ENCODE data around the gene CAPN3. TPM values are rescaled to one million over a fixed set of nuclear protein-coding genes. Genes with fewer than 3 reads are reported as not detected.
"Not testable (repeated sequence)": the region's sequence is repeated elsewhere in the genome, so short reads cannot be mapped to it uniquely, and the experiment has no call there.

Gene CAPN3
- total RNA-seq, result 2.8 to 3.3 TPM (median 3.2 TPM) in 3 replicates
- long read RNA-seq, result 0 reads

GRCh38 chr15:42359249-42359648 is at the start of gene CAPN3:
CAPN3 (plus strand) TSS chr15:42359501; CDS start chr15:42359806, 305 bp downstream.
- no peak for DNase-seq (ENCODE audit: low spot score)
- TF ChIP-seq CTCF (IDR thresholded peaks at IDR 0.05), result no peak
- Mint-ChIP-seq H3K9me3 (ENCODE audit: low read depth) (no peaks in the 10 kb centered on the region), H3K27me3 (ENCODE audit: low read depth) (no peaks in the 10 kb centered on the region), H3K36me3 (ENCODE audit: low read depth) (peaks cover 6% of the 10 kb centered on the region), H3K4me3 (ENCODE audit: unreplicated experiment) (no peak within 1 kb of the TSS), H3K4me1 (ENCODE audit: low read depth) (peaks cover 4% of the 10 kb centered on the region), H3K27ac (ENCODE audit: unreplicated experiment) (peak within 1 kb of the TSS; percentile 42)

GRCh38 chr15:42313463-42313862 is 45.8 kb upstream of the CAPN3 start:
- Mint-ChIP-seq H3K27me3 (ENCODE audit: low read depth) (no peaks in the 10 kb centered on the region), H3K4me1 (ENCODE audit: low read depth) (no peaks in the 10 kb centered on the region), H3K36me3 (ENCODE audit: low read depth) (peaks cover 24% of the 10 kb centered on the region), H3K4me3 (ENCODE audit: unreplicated experiment) (no peak overlapping the region), H3K27ac (ENCODE audit: unreplicated experiment) (no peak overlapping the region), H3K9me3 (ENCODE audit: low read depth) (no peaks in the 10 kb centered on the region)
- no peak for TF ChIP-seq CTCF (IDR thresholded peaks at IDR 0.05)
- DNase-seq (ENCODE audit: low spot score), result no peak

GRCh38 chr15:42314818-42315217 is 44.5 kb upstream of the CAPN3 start:
- no peaks in the 10 kb centered on the region for H3K9me3 Mint-ChIP-seq (ENCODE audit: low read depth)
- TF ChIP-seq CTCF (IDR thresholded peaks at IDR 0.05), result no peak
- H3K36me3 Mint-ChIP-seq (ENCODE audit: low read depth), result peaks cover 23% of the 10 kb centered on the region
- H3K27me3 Mint-ChIP-seq (ENCODE audit: low read depth), result no peaks in the 10 kb centered on the region
- DNase-seq (ENCODE audit: low spot score), result no peak
- H3K4me1 Mint-ChIP-seq (ENCODE audit: low read depth), result no peaks in the 10 kb centered on the region
- no peak overlapping the region for H3K27ac Mint-ChIP-seq (ENCODE audit: unreplicated experiment)
- no peak overlapping the region for H3K4me3 Mint-ChIP-seq (ENCODE audit: unreplicated experiment)

- no peaks in the 10 kb centered on the region for H3K9me3 Mint-ChIP-seq (ENCODE audit: low read depth)
- no peaks in the 10 kb centered on the region for H3K4me1 Mint-ChIP-seq (ENCODE audit: low read depth)
- TF ChIP-seq CTCF (IDR thresholded peaks at IDR 0.05), result no peak
- no peak for DNase-seq (ENCODE audit: low spot score)
- H3K27ac Mint-ChIP-seq (ENCODE audit: unreplicated experiment), result no peak overlapping the region
- H3K36me3 Mint-ChIP-seq (ENCODE audit: low read depth), result peaks cover 20% of the 10 kb centered on the region
- no peak overlapping the region for H3K4me3 Mint-ChIP-seq (ENCODE audit: unreplicated experiment)
- H3K27me3 Mint-ChIP-seq (ENCODE audit: low read depth), result no peaks in the 10 kb centered on the region
Measured at GRCh38 chr15:42315521-42315920, 43.8 kb upstream of the CAPN3 start.

- not testable (repeated sequence) for H3K9me3 Mint-ChIP-seq (ENCODE audit: low read depth); H3K4me3 Mint-ChIP-seq (ENCODE audit: unreplicated experiment); DNase-seq (ENCODE audit: low spot score); H3K27ac Mint-ChIP-seq (ENCODE audit: unreplicated experiment); H3K27me3 Mint-ChIP-seq (ENCODE audit: low read depth); H3K4me1 Mint-ChIP-seq (ENCODE audit: low read depth)
- H3K36me3 Mint-ChIP-seq (ENCODE audit: low read depth), result peaks cover 14% of the 10 kb centered on the region
Measured at GRCh38 chr15:42316282-42316805, 43.0 kb upstream of the CAPN3 start.

- Mint-ChIP-seq H3K9me3 (ENCODE audit: low read depth) (no peaks in the 10 kb centered on the region), H3K4me3 (ENCODE audit: unreplicated experiment) (no peak overlapping the region), H3K27ac (ENCODE audit: unreplicated experiment) (no peak overlapping the region), H3K27me3 (ENCODE audit: low read depth) (no peaks in the 10 kb centered on the region), H3K4me1 (ENCODE audit: low read depth) (peaks cover 2% of the 10 kb centered on the region), H3K36me3 (ENCODE audit: low read depth) (peaks cover 13% of the 10 kb centered on the region)
- no peak for TF ChIP-seq CTCF (IDR thresholded peaks at IDR 0.05)
- no peak for DNase-seq (ENCODE audit: low spot score)
Measured at GRCh38 chr15:42319206-42319605, 40.1 kb upstream of the CAPN3 start.
